DOHH2 (cell line): Measurements from ENCODE around the gene DPYSL5.

ENCODE experiments used
- H3F3A ChIP-seq: fragments of 200-600 bp; sonication (generic), shearing (Covaris generic); 2 replicates; pipeline ENCODE4 v1.6.0; 2016; ENCODE audit warnings: antibody characterized with exemption, mild to moderate bottlenecking; ENCODE audit not compliant: control insufficient read depth, insufficient read depth
- H3K27ac ChIP-seq: fragments of 200-600 bp; sonication (generic); 2 replicates; pipeline ENCODE4 v1.5.1; 2014; ENCODE audit warnings: low read depth, mild to moderate bottlenecking, low read length, moderate library complexity
- H3K27me3 ChIP-seq: fragments of 200-600 bp; sonication (generic); 2 replicates; pipeline ENCODE4 v1.6.1; 2014; ENCODE audit warnings: mild to moderate bottlenecking, low read length, mixed read lengths; ENCODE audit not compliant: control insufficient read depth
- H3K36me3 ChIP-seq: fragments of 200-600 bp; sonication (generic); 2 replicates; pipeline ENCODE4 v1.6.1; 2014; ENCODE audit warnings: mild to moderate bottlenecking, low read length, moderate library complexity, mixed read lengths; ENCODE audit not compliant: control insufficient read depth
- H3K4me1 ChIP-seq: fragments of 200-600 bp; sonication (generic); 2 replicates; pipeline ENCODE4 v1.6.1; 2014; ENCODE audit warnings: mild to moderate bottlenecking, low read length, mixed read lengths; ENCODE audit not compliant: control insufficient read depth
- H3K4me2 ChIP-seq: fragments of 200-600 bp; sonication (generic); 2 replicates; pipeline ENCODE4 v1.6.0; 2014; ENCODE audit warnings: mild to moderate bottlenecking, low read length, moderate library complexity
- H3K4me3 ChIP-seq: fragments of 200-600 bp; sonication (generic); 2 replicates; pipeline ENCODE4 v1.5.1; 2014; ENCODE audit warnings: mild to moderate bottlenecking, low read length, mixed read lengths
- H3K79me2 ChIP-seq: fragments of 200-600 bp; sonication (generic); 2 replicates; pipeline ENCODE4 v1.6.1; 2014; ENCODE audit warnings: mild to moderate bottlenecking, low read length, mixed read lengths; ENCODE audit not compliant: control insufficient read depth
- H3K9me2 ChIP-seq: fragments of 200-600 bp; sonication (generic); replicated peaks from 2 replicates; pipeline ENCODE4 v1.6.1; 2014; ENCODE audit warnings: mild to moderate bottlenecking, low read length, mixed read lengths; ENCODE audit not compliant: control insufficient read depth
- H3K9me3 ChIP-seq: fragments of 200-600 bp; sonication (generic); 2 replicates; pipeline ENCODE4 v1.6.1; 2014; ENCODE audit warnings: antibody characterized with exemption, low read length, mixed read lengths; ENCODE audit not compliant: control insufficient read depth, insufficient read depth
- H4K20me1 ChIP-seq: fragments of 200-600 bp; sonication (generic); 2 replicates; pipeline ENCODE4 v1.6.0; 2014; ENCODE audit warnings: low read depth, mild to moderate bottlenecking, antibody characterized with exemption, low read length, moderate library complexity; ENCODE audit not compliant: control insufficient read depth, insufficient read depth
- EZH2phosphoT487 ChIP-seq: fragments of 200-600 bp; sonication (generic); IDR thresholded peaks from 2 replicates; pipeline ENCODE4 v1.6.1; 2017; ENCODE audit warnings: borderline replicate concordance, mild to moderate bottlenecking, antibody characterized with exemption, low read length, moderate library complexity, mixed read lengths
- TF ChIP-seq, protein P1 (sequence below): fragments of 200-600 bp; sonication (generic); IDR thresholded peaks from one replicate; pipeline ENCODE4 v1.5.1; 2014; ENCODE audit warnings: antibody characterized with exemption, mild to moderate bottlenecking, low read depth, low read length; ENCODE audit not compliant: poor library complexity, severe bottlenecking

DPYSL5 gene

DNA sequence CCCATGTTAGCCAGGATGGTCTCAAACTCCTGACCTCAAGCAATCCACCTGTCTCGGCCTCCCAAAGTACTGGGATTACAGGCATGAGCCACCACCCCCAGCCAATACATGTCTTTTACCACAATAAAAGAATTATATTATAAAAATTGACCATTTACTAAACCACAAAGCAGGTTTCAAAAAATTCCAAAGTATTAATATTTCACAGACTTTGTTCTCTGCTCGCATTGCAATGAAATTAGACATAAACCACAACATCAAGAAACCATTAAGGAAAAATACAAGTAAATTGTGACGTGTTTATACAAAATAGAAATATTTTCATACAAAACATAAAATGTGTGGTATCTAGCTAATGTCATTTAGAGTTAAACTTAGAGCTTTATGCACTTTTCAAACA, 109.1 kb downstream of the DPYSL5 start:
- peaks cover 8% of the 10 kb centered on the region; the same call in 1 of the 2 replicates for H3K4me1 ChIP-seq
- H4K20me1 ChIP-seq, result no peaks in the 10 kb centered on the region
- H3K27ac ChIP-seq, result no peak overlapping the region
- H3K9me2 ChIP-seq, result no peaks in the 10 kb centered on the region
- H3K79me2 ChIP-seq, result no peaks in the 10 kb centered on the region
- H3K4me3 ChIP-seq, result no peak overlapping the region
- TF ChIP-seq, protein P1, sequence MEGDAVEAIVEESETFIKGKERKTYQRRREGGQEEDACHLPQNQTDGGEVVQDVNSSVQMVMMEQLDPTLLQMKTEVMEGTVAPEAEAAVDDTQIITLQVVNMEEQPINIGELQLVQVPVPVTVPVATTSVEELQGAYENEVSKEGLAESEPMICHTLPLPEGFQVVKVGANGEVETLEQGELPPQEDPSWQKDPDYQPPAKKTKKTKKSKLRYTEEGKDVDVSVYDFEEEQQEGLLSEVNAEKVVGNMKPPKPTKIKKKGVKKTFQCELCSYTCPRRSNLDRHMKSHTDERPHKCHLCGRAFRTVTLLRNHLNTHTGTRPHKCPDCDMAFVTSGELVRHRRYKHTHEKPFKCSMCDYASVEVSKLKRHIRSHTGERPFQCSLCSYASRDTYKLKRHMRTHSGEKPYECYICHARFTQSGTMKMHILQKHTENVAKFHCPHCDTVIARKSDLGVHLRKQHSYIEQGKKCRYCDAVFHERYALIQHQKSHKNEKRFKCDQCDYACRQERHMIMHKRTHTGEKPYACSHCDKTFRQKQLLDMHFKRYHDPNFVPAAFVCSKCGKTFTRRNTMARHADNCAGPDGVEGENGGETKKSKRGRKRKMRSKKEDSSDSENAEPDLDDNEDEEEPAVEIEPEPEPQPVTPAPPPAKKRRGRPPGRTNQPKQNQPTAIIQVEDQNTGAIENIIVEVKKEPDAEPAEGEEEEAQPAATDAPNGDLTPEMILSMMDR, result no peak
- no peak for TF ChIP-seq EZH2phosphoT487
- no peak overlapping the region for H3K4me2 ChIP-seq
- H3F3A ChIP-seq, result no peaks in the 10 kb centered on the region
- H3K9me3 ChIP-seq, result no peaks in the 10 kb centered on the region
- peaks cover 13% of the 10 kb centered on the region for H3K27me3 ChIP-seq
- H3K36me3 ChIP-seq, result no peaks in the 10 kb centered on the region

DNA sequence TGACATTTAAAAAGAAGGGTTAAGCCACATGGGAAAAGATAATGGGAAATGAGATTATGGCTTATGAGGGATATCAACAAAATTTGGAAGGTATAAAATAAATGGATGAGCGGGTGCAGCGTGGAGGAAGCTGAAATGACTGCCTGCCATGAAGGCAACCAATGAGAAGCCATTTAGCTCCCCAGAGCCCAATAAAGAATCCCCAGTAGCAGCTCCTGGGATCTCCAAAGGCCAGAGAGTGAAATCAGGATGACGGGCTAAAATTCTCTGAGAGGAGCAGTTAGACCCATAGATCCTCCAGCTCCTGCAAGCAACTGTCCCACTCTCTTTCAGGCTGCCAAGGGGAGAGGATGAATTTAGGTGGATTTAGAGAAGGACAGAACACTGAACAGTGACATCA, 109.6 kb downstream of the DPYSL5 start:
- H3K9me2 ChIP-seq, result no peaks in the 10 kb centered on the region
- H3F3A ChIP-seq, result no peaks in the 10 kb centered on the region
- no peaks in the 10 kb centered on the region for H3K79me2 ChIP-seq
- H4K20me1 ChIP-seq, result no peaks in the 10 kb centered on the region
- H3K9me3 ChIP-seq, result no peaks in the 10 kb centered on the region
- H3K27ac ChIP-seq, result no peak overlapping the region
- no peak overlapping the region for H3K4me3 ChIP-seq
- peaks cover 8% of the 10 kb centered on the region; the same call in 1 of the 2 replicates for H3K4me1 ChIP-seq
- TF ChIP-seq, protein P1, result no peak
- no peak for TF ChIP-seq EZH2phosphoT487
- peaks cover 8% of the 10 kb centered on the region for H3K27me3 ChIP-seq
- no peak overlapping the region for H3K4me2 ChIP-seq
- no peaks in the 10 kb centered on the region for H3K36me3 ChIP-seq

DNA sequence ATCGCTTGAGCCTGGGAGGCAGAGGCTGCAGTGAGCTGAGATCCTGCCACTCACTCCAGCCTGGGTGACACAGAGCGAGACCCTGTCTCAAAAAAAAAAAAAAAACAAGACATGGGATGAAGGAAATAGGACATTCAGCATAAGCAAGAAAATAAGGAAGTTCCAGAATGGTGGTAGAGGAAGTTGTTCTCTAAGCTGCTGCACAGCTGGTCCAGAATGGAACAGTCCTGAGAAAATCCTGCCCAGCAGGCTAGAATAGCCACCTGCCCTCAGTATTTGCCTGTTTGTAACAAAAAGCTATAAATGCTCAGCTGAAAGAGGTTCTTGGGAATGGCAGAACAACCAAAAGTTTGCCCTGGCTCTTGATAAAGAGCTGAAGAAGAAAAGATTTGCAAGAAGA, 111.4 kb downstream of the DPYSL5 start:
- H4K20me1 ChIP-seq, result no peaks in the 10 kb centered on the region
- H3K9me3 ChIP-seq, result no peaks in the 10 kb centered on the region
- H3K4me2 ChIP-seq, result no peak overlapping the region
- no peaks in the 10 kb centered on the region for H3F3A ChIP-seq
- H3K4me1 ChIP-seq, result peaks cover 8% of the 10 kb centered on the region; the same call in 1 of the 2 replicates
- H3K27ac ChIP-seq, result no peak overlapping the region
- no peaks in the 10 kb centered on the region for H3K36me3 ChIP-seq
- no peaks in the 10 kb centered on the region for H3K9me2 ChIP-seq
- H3K79me2 ChIP-seq, result no peaks in the 10 kb centered on the region
- TF ChIP-seq, protein P1, result no peak
- no peak for TF ChIP-seq EZH2phosphoT487
- no peak overlapping the region for H3K4me3 ChIP-seq
- H3K27me3 ChIP-seq, result peaks cover 7% of the 10 kb centered on the region
